H9 (cell line): ENCODE data around the gene CCDC141. TPM values are rescaled to one million over a fixed set of nuclear protein-coding genes. Genes with fewer than 3 reads are reported as not detected.

Experiments used
- DNase-seq: peaks from one replicate; pipeline ENCODE4 v3.0.0-alpha.2; 2017
- H2AFZ ChIP-seq: one replicate; pipeline ENCODE4 v1.6.1; 2013; ENCODE audit warnings: mild to moderate bottlenecking, low read length, control low read depth, moderate library complexity
- H2AK5ac ChIP-seq: 2 replicates; pipeline ENCODE4 v1.6.1; 2013; ENCODE audit warnings: low read length, control low read depth, mixed read lengths; ENCODE audit not compliant: insufficient read length
- H2BK120ac ChIP-seq: one replicate; pipeline ENCODE4 v1.6.1; 2013; ENCODE audit warnings: low read depth, mild to moderate bottlenecking, low read length, control low read depth, inconsistent platforms; ENCODE audit not compliant: poor library complexity, severe bottlenecking
- H2BK12ac ChIP-seq: 2 replicates; pipeline ENCODE4 v1.6.1; 2013; ENCODE audit warnings: low read length, control low read depth, mixed read lengths, low read depth; ENCODE audit not compliant: insufficient read length
- H2BK15ac ChIP-seq: 2 replicates; pipeline ENCODE4 v1.6.1; 2013; ENCODE audit warnings: low read depth, low read length, control low read depth
- H2BK20ac ChIP-seq: one replicate; pipeline ENCODE4 v1.6.1; 2013; ENCODE audit warnings: low read depth, mild to moderate bottlenecking, low read length, control low read depth, inconsistent platforms; ENCODE audit not compliant: poor library complexity, severe bottlenecking
- H2BK5ac ChIP-seq: 2 replicates; pipeline ENCODE4 v1.6.1; 2013; ENCODE audit warnings: low read length, control low read depth, mixed read lengths; ENCODE audit not compliant: insufficient read length
- H3K14ac ChIP-seq: 2 replicates; pipeline ENCODE4 v1.6.1; 2013; ENCODE audit warnings: low read length, control low read depth; ENCODE audit not compliant: insufficient read depth
- H3K18ac ChIP-seq: 2 replicates; pipeline ENCODE4 v1.6.1; 2013; ENCODE audit warnings: low read depth, mild to moderate bottlenecking, mixed read lengths, low read length, control low read depth; ENCODE audit not compliant: insufficient read length
- H3K23ac ChIP-seq: 2 replicates; pipeline ENCODE4 v1.6.1; 2013; ENCODE audit warnings: low read length, control low read depth, mixed read lengths, low read depth; ENCODE audit not compliant: insufficient read length
- H3K23me2 ChIP-seq: 2 replicates; pipeline ENCODE4 v1.6.1; 2013; ENCODE audit warnings: low read depth, mild to moderate bottlenecking, mixed read lengths, low read length, control low read depth; ENCODE audit not compliant: insufficient read length, poor library complexity, severe bottlenecking
- H3K27ac ChIP-seq: 2 replicates; pipeline ENCODE4 v1.5.1; 2013; ENCODE audit warnings: low read length, control low read depth, mixed read lengths, low read depth; ENCODE audit not compliant: insufficient read length
- H3K27me3 ChIP-seq: 2 replicates; pipeline ENCODE4 v1.6.1; 2013; ENCODE audit warnings: low read length, control low read depth, inconsistent platforms; ENCODE audit not compliant: insufficient read depth
- H3K4ac ChIP-seq: 2 replicates; pipeline ENCODE4 v1.6.1; 2013; ENCODE audit warnings: low read depth, mild to moderate bottlenecking, control low read depth, inconsistent platforms, low read length, moderate library complexity
- H3K4me1 ChIP-seq: 2 replicates; pipeline ENCODE4 v1.6.1; 2013; ENCODE audit warnings: low read length, control low read depth, inconsistent platforms; ENCODE audit not compliant: insufficient read depth
- H3K4me2 ChIP-seq: 2 replicates; pipeline ENCODE4 v1.6.1; 2013; ENCODE audit warnings: low read length, control low read depth, mixed read lengths; ENCODE audit not compliant: insufficient read length, insufficient read depth
- H3K56ac ChIP-seq: 2 replicates; pipeline ENCODE4 v1.6.1; 2013; ENCODE audit warnings: low read depth, mild to moderate bottlenecking, mixed read lengths, low read length, control low read depth; ENCODE audit not compliant: insufficient read length
- H3K79me1 ChIP-seq: 2 replicates; pipeline ENCODE4 v1.6.1; 2013; ENCODE audit warnings: low read depth, mild to moderate bottlenecking, moderate library complexity, low read length, control low read depth, inconsistent platforms; ENCODE audit not compliant: insufficient read depth, poor library complexity, severe bottlenecking
- H3K79me2 ChIP-seq: 2 replicates; pipeline ENCODE4 v1.6.1; 2013; ENCODE audit warnings: low read length, control low read depth, inconsistent platforms; ENCODE audit not compliant: insufficient read depth
- H3K9ac ChIP-seq: 2 replicates; pipeline ENCODE4 v1.6.1; 2013; ENCODE audit warnings: low read length, control low read depth, mixed read lengths; ENCODE audit not compliant: insufficient read length; ENCODE audit errors: extremely low read depth
- H3K9me3 ChIP-seq: one replicate; pipeline ENCODE4 v1.6.1; 2013; ENCODE audit warnings: low read depth, low read length, inconsistent platforms; ENCODE audit not compliant: control insufficient read depth
- H3T11ph ChIP-seq: one replicate; pipeline ENCODE4 v1.6.1; 2013; ENCODE audit warnings: mild to moderate bottlenecking, low read length, control low read depth, inconsistent platforms
- H4K20me1 ChIP-seq: one replicate; pipeline ENCODE4 v1.6.1; 2013; ENCODE audit not compliant: control insufficient read depth, insufficient read length, insufficient read depth
- H4K5ac ChIP-seq: 2 replicates; pipeline ENCODE4 v1.6.1; 2013; ENCODE audit warnings: low read depth, mild to moderate bottlenecking, mixed read lengths, low read length, control low read depth; ENCODE audit not compliant: insufficient read length
- H4K8ac ChIP-seq: replicated peaks from 2 replicates; pipeline ENCODE4 v1.6.1; 2013; ENCODE audit warnings: low read length, control low read depth, mixed read lengths, low read depth; ENCODE audit not compliant: insufficient read length
- H4K91ac ChIP-seq: 2 replicates; pipeline ENCODE4 v1.6.1; 2013; ENCODE audit warnings: low read depth, mild to moderate bottlenecking, moderate library complexity, mixed read lengths, low read length, control low read depth; ENCODE audit not compliant: insufficient read length
- H3K27ac Mint-ChIP-seq, 3 experiments: 2 replicates in 2 of 3; 3 replicates in 1 of 3; pipeline ENCODE4 v1.8.0; 2020 to 2021; ENCODE audit warnings: mixed read lengths in 3 of 3, mild to moderate bottlenecking in 1 of 3, moderate library complexity in 1 of 3
- H3K27me3 Mint-ChIP-seq: 2 replicates; pipeline ENCODE4 v1.8.0; 2021; ENCODE audit warnings: low read depth, mild to moderate bottlenecking, moderate library complexity, mixed read lengths
- H3K36me3 Mint-ChIP-seq, 3 experiments: 2 replicates in 2 of 3; 3 replicates in 1 of 3; pipeline ENCODE4 v1.8.0; 2020 to 2021; ENCODE audit warnings: low read depth in 3 of 3, mixed read lengths in 3 of 3; ENCODE audit not compliant: insufficient read depth in 1 of 3
- H3K4me1 Mint-ChIP-seq, 2 experiments: 2 replicates each; pipeline ENCODE4 v1.8.0; 2020; ENCODE audit warnings: mixed read lengths in 2 of 2
- H3K4me3 Mint-ChIP-seq, 2 experiments: 2 replicates in 1 of 2; 3 replicates in 1 of 2; pipeline ENCODE4 v1.8.0; 2020 to 2021; ENCODE audit warnings: mild to moderate bottlenecking in 2 of 2, mixed read lengths in 2 of 2, moderate library complexity in 1 of 2
- H3K9me3 Mint-ChIP-seq, 2 experiments: 2 replicates in 1 of 2; 3 replicates in 1 of 2; pipeline ENCODE4 v1.8.0; 2020; ENCODE audit warnings: mild to moderate bottlenecking in 2 of 2, mixed read lengths in 2 of 2, moderate library complexity in 1 of 2
- CTCF ChIP-seq: fragments of 200-600 bp; sonication (generic); conservative IDR thresholded peaks from 3 replicates; pipeline ENCODE4 v1.8.0; 2021; ENCODE audit warnings: antibody characterized with exemption, mild to moderate bottlenecking
- WGBS: extraction: QIAGEN DNeasy Blood & Tissue Kit; methylation state at CpG from one replicate; pipeline ENCODE4 v1.1.7; 2013; ENCODE audit warnings: missing lambda C conversion rate, low lambda C conversion rate, mixed read lengths; ENCODE audit not compliant: insufficient read length; ENCODE audit errors: extremely low coverage; 5-methylcytosine and 5-hydroxymethylcytosine counted together
- total RNA-seq: library from RNA; stranded (reverse); gene quantifications from 2 replicates; pipeline ENCODE4 v1.2.1, GENCODE V29; 2021

The CCDC141 gene
- total RNA-seq, 1 experiment from 2014 or later: 1.0 TPM

GRCh38 chr2:179051250-179051649 is 1.3 kb upstream of the CCDC141 start:
- DNase-seq: peak; percentile 40
- no CpG with 5 or more reads among the region's 4 CpGs for WGBS
- Mint-ChIP-seq H3K4me1 (peaks cover 25 to 31% of the 10 kb centered on the region in 2 experiments), H3K9me3 (no peaks in the 10 kb centered on the region), H3K36me3 (peaks cover 0 to 2% (median 1%) of the 10 kb centered on the region in 3 experiments; a peak in 2 of 7 replicates), H3K27me3 (no peaks in the 10 kb centered on the region; the same call in 1 of the 2 replicates), H3K27ac (no peak overlapping the region; a peak in 5 of 7 replicates), H3K4me3 (peak overlapping the region in 1 of 2 experiments; percentile 38; a peak in 2 of 5 replicates)
- Histone ChIP-seq H3K56ac (no peak overlapping the region), H3K27ac (peak overlapping the region; percentile 8), H4K8ac (no peak overlapping the region), H3K23me2 (no peaks in the 10 kb centered on the region), H4K5ac (no peak overlapping the region), H2BK20ac (no peak overlapping the region), H3K79me1 (no peaks in the 10 kb centered on the region), H3K9ac (no peak overlapping the region), H4K20me1 (no peaks in the 10 kb centered on the region), H3K79me2 (no peaks in the 10 kb centered on the region), H3K27me3 (no peaks in the 10 kb centered on the region), H3K4ac (no peak overlapping the region), H3K18ac (no peak overlapping the region), H4K91ac (no peak overlapping the region), H2BK120ac (no peak overlapping the region), H2BK15ac (no peak overlapping the region), H3K9me3 (no peaks in the 10 kb centered on the region), H3K14ac (no peak overlapping the region), H2BK12ac (no peak overlapping the region), H3T11ph (no peak overlapping the region), H2AK5ac (no peak overlapping the region), H2BK5ac (no peak overlapping the region), H2AFZ (peak overlapping the region; percentile 26), H3K23ac (no peak overlapping the region), H3K4me1 (peaks cover 2% of the 10 kb centered on the region; the same call in 1 of the 2 replicates), H3K4me2 (peak overlapping the region; percentile 61)
- TF ChIP-seq CTCF: no peak
